SKM-1 treated with dmso at 0.1 percent for 144 hours (cell line): Measurements from ENCODE around the gene LHX5.

Experiments used
- DNase-seq: peaks from one replicate; lab custom pipeline; 2025; ENCODE audit not compliant: unreplicated experiment; lab: John Stamatoyannopoulos, UW

LHX5 gene

GRCh38 chr12:113440947-113441782 lies 30.5 kb downstream of the LHX5 start:
- no peak for DNase-seq

- no peak for DNase-seq
Measured at GRCh38 chr12:113440336-113440735, 31.3 kb downstream of the LHX5 start.

DNA sequence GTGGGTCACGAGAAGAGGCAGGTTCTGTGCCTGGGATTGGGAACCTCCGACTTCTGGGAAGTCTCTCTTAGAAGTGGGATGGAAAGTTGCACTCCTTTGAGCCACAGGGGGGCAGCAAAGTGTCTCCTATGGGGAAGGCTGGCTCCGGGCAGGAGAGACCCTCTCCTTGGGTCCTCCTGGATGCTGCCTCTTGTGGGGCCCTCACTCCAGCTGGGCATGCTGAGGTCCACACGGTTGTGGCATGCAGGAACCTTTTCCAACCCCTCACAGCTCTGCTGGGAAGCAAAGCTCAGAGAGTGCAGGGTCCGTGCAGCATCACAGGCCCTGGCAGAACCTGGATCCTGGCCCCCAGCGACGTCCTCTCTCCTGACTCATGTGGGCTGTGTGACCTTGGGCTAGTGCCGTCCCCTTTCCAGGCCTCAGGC lies 32.1 kb downstream of the LHX5 start:
- no peak for DNase-seq

- no peak for DNase-seq
Measured at GRCh38 chr12:113439301-113439597, 32.4 kb downstream of the LHX5 start.

- no peak for DNase-seq
Measured at GRCh38 chr12:113438523-113439300, 33.0 kb downstream of the LHX5 start.

DNA sequence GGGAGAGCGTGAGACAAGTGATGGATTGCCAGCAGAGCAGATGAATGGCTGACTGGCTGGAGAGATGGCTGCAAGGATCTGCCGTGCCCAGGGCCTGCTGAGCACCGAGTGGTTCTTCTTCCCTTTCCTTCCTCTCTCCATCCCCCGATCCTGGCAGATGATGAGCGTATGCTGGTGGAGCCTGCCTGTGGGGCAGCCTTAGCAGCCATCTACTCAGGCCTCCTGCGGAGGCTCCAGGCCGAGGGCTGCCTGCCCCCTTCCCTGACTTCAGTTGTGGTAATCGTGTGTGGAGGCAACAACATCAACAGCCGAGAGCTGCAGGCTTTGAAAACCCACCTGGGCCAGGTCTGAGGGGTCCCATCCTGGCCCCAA lies 34.0 kb downstream of the LHX5 start:
- DNase-seq: no peak

GRCh38 chr12:113436993-113437728 lies 34.5 kb downstream of the LHX5 start:
- no peak for DNase-seq

DNA sequence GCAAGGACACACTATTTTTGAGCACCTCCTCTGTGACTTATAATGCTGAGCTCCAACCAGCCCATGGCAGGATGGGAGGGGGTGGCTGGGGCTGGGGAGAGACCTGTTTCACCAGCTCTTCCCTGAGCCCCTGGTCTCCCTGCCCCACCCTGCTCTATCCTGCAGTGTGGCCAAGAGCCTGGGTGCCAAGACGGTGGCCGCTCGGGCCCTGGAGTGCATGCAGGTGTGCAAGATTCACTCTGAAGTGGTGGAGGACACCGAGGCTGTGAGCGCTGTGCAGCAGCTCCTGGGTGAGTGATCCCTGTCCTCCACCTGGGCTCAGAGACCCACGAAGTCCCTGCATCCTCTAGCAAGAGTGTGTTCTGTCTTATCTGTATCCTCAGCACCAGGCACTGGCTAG lies 35.1 kb downstream of the LHX5 start:
- DNase-seq: no peak

- no peak for DNase-seq
Measured at GRCh38 chr12:113435367-113435766, 36.3 kb downstream of the LHX5 start.

- no peak for DNase-seq
Measured at GRCh38 chr12:113432986-113433385, 38.7 kb downstream of the LHX5 start.

DNA sequence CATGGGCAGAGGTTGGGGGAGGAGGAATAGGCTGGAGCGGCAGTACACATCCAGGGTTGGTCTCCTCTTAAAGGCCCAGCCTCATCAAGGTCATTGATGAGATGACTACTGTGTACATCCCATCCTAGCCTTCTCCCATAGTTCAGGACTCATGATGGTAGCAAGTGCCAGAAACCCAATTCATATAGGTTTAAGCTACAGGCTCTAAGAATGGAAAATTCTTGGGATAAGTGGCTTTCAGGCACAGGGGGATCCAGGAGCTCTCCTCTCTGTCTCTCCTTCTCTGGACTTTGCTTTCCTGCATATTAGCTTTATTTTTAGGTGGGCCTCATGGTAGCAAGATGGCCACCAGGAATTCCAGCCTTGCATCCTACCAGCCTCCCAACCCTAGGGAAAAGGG lies 43.2 kb downstream of the LHX5 start:
- DNase-seq: no peak

GRCh38 chr12:113427882-113428281 lies 43.8 kb downstream of the LHX5 start:
- DNase-seq: no peak

- no peak for DNase-seq
Measured at GRCh38 chr12:113425960-113426453, 45.7 kb downstream of the LHX5 start.

- peak; percentile 14 for DNase-seq
Measured at GRCh38 chr12:113424915-113425823, 46.5 kb downstream of the LHX5 start.

- no peak for DNase-seq
Measured at GRCh38 chr12:113424456-113424855, 47.2 kb downstream of the LHX5 start.

DNA sequence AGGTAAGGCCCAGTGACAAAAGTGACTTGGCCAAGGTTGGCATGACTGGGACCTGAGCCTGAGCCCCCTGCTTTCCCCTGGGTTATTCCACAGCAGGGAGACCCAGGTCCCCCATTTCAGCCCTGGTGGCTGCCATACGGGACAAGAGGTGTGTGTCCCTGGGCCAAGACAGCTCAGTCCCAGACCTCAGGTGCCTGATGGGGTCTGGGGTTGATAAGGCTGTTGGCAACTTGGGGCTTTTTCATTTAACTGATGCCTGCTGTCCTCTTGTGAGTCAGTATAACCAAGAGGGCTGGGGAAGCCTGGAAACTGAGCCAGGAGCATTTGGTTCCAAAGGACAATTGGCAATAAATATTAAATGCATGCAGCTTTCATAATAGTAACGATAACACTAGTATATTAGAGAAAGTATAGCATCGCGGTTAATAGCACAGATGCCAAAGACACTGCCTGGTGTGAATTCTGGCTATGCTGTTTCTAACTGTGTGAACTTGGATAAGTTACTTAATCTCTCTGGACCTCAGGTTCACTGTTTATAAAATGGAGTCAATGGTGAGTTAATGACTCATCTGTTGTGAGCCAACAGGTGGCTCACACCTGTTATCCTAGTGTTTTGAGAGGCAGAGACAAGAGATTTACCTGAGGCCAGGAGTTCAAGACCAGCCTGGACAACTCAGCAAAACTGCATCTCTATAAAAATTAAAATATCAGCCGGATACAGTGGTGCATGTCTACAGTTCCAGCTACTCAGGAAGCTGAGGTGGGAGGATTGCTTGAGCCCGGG lies 48.6 kb downstream of the LHX5 start:
- DNase-seq: no peak

GRCh38 chr12:113422030-113422885 lies 49.4 kb downstream of the LHX5 start, which contains the start of gene SDSL:
Gene SDSL (plus strand): TSS chr12:113422380. CDS start chr12:113427983, 5,603 bp downstream.
- peak; percentile 81 for DNase-seq

DNA sequence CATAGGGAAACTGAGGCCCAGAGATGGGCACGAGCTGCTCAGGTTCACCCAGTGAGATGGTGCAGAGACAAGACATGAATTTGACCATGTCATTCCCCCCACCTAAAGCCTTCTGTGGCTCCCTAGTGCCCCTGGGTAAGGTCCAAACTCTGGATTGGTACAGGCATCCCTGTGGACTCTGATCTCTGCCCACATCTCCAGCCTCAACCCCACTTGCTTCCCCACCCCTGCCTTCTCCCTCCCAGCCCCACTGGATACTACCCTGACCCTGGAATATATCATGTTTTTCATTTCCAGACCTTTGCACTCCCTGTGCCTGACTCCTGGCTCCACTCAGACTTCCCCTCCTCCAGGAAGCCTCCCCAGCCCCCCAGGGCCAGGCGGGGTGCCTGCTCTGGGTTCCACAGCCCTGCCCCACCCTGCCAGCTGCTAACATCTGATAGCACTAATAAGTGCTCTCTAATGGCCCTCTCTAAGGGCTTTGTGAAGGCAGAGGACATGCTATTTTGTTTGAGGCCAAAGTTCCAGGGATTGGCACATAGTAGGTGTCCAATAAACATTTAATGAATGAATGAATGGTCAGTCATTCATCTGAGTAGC lies 50.6 kb downstream of the LHX5 start:
- DNase-seq: no peak
